ENCODE data around the gene SPANXN1.
"Not testable (repeated sequence)": the region's sequence is repeated elsewhere in the genome, so short reads cannot be mapped to it uniquely, and the experiment has no call there.

Gene SPANXN1

GRCh38 chrX:145247203-145247602, at the start of gene SPANXN1:
Gene SPANXN1 (plus strand): TSS chrX:145247503. CDS start chrX:145247587, 84 bp downstream.
- not testable (repeated sequence) for DNase-seq

GRCh38 chrX:145199078-145199477, 48.2 kb upstream of the SPANXN1 start:
- DNase-seq = no peak

- peak; percentile 0 to 1 for DNase-seq
These were observed 33.8 kb upstream of the SPANXN1 start for GRCh38 chrX:145213504-145213903.

- no peak for DNase-seq
These were observed 44.9 kb downstream of the SPANXN1 start for GRCh38 chrX:145292218-145292617.
